Left lung (tissue), 10 donors: ENCODE data around the gene PPFIA3. TPM values are rescaled to one million over a fixed set of nuclear protein-coding genes. Genes with fewer than 3 reads are reported as not detected.
"Not testable (repeated sequence)": the region's sequence is repeated elsewhere in the genome, so short reads cannot be mapped to it uniquely, and the experiment has no call there.

Experiments used
- ATAC-seq: fragments of 200-7000 bp; cut with Tn5 transposase; one replicate; pipeline ENCODE4 v1.9.1; 2020; ENCODE audit warnings: moderate library complexity
- DNase-seq, 4 donors: peaks; one replicate each; pipeline ENCODE4 v3.0.0-alpha.2; 2013 to 2020
- H3K27ac ChIP-seq, 2 donors: fragments of 200-600 bp; sonication (generic) in 1 of 2; one replicate each; pipeline versions ENCODE4 v1.5.0 to v1.8.0; 2020 to 2021
- H3K27me3 ChIP-seq, 2 donors: fragments of 200-600 bp; sonication (generic) in 1 of 2; one replicate each; pipeline versions ENCODE4 v1.5.0 to v1.8.0; 2020 to 2021
- H3K36me3 ChIP-seq, 2 donors: fragments of 200-600 bp; sonication (generic) in 1 of 2; one replicate each; pipeline versions ENCODE4 v1.5.0 to v1.8.0; 2020 to 2021
- H3K4me1 ChIP-seq, 2 donors: fragments of 200-600 bp; one replicate each; pipeline ENCODE4 v1.8.0; 2021
- H3K4me3 ChIP-seq, 2 donors: fragments of 200-600 bp; sonication (generic) in 1 of 2; one replicate each; pipeline versions ENCODE4 v1.5.0 to v1.8.0; 2020 to 2021; ENCODE audit warnings: mild to moderate bottlenecking in 1 of 2
- H3K9me3 ChIP-seq, 2 donors: fragments of 200-600 bp; sonication (generic) in 1 of 2; one replicate each; pipeline versions ENCODE4 v1.5.0 to v1.8.0; 2020 to 2021
- intact Hi-C, 2 donors: fragments of 100-400 bp; cut with DNase I; formaldehyde crosslinking; loops; one replicate each; pipeline versions ENCODE4 v1.11.2 to v1.14.2; 2022
- polyA plus RNA-seq, 6 donors: library from polyadenylated mRNA; unstranded; fragments of 120-200 nt; gene quantifications; one replicate each; pipeline ENCODE4 v1.2.1, GENCODE V29; 2013; ENCODE audit not compliant: insufficient read length in 6 of 6
- total RNA-seq, 2 donors: library from RNA; stranded (reverse); fragmentation: NEBNext Ultra II Directional; extraction: Animal tissue kit (Norgen Biotek cat#: 25700); gene quantifications; one replicate each; pipeline ENCODE4 v1.2.1, GENCODE V29; 2021
- TF ChIP-seq, protein P1 (sequence below), 2 donors: fragments of 200-600 bp; sonication (generic) in 1 of 2; IDR thresholded peaks; one replicate each; pipeline versions ENCODE4 v1.5.0 to v1.8.0; 2021; ENCODE audit warnings: antibody characterized with exemption in 2 of 2
- donor health status: DM: no; HTN: yes; CAD: no.
- donor health status: DM: no; HTN: no; CAD: no.

Gene PPFIA3
- total and polyA plus RNA-seq, 8 donors, result 5.9 to 9.9 (median 7.6) TPM

GRCh38 chr19:49125025-49125731 lies 5.8 kb downstream of the PPFIA3 start:
- Histone ChIP-seq H3K4me3 (no peak overlapping the region), H3K27ac (no peak overlapping the region), H3K27me3 (peaks cover 5 to 19% of the 10 kb centered on the region in 2 donors), H3K9me3 (no peaks in the 10 kb centered on the region), H3K4me1 (peaks cover under 1 to 16% of the 10 kb centered on the region in 2 donors), H3K36me3 (no peaks in the 10 kb centered on the region)
- ATAC-seq, result no peak
- no peak for DNase-seq
- intact Hi-C loops, result no loop called here
- TF ChIP-seq, protein P1, sequence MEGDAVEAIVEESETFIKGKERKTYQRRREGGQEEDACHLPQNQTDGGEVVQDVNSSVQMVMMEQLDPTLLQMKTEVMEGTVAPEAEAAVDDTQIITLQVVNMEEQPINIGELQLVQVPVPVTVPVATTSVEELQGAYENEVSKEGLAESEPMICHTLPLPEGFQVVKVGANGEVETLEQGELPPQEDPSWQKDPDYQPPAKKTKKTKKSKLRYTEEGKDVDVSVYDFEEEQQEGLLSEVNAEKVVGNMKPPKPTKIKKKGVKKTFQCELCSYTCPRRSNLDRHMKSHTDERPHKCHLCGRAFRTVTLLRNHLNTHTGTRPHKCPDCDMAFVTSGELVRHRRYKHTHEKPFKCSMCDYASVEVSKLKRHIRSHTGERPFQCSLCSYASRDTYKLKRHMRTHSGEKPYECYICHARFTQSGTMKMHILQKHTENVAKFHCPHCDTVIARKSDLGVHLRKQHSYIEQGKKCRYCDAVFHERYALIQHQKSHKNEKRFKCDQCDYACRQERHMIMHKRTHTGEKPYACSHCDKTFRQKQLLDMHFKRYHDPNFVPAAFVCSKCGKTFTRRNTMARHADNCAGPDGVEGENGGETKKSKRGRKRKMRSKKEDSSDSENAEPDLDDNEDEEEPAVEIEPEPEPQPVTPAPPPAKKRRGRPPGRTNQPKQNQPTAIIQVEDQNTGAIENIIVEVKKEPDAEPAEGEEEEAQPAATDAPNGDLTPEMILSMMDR (IDR thresholded peaks at IDR 0.05), result no peak

GRCh38 chr19:49126575-49126974 lies 7.2 kb downstream of the PPFIA3 start:
- TF ChIP-seq, protein P1 (IDR thresholded peaks at IDR 0.05), result no peak
- no peak for DNase-seq
- ATAC-seq, result no peak

DNA sequence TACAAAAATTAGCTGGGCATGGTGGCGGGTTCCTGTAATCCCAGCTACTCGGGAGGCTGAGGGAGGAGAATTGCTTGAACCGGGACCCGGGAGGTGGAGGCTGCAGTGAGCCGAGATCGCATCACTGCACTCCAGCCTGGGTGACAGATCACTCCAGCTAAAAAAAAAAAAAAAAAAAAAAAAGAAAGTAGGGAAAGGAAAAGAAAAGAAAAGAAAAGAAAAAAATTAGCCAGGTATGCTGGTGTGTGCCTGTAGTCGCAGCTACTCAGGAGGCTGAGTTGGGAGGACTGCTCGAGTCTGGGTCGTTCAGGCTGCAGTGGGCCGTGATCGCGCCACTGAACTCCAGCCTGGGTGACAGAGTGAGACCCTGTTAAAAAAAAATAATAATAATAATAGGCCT lies 7.9 kb downstream of the PPFIA3 start:
- peaks cover 0 to 13% of the 10 kb centered on the region in 2 donors for H3K4me1 ChIP-seq
- H3K36me3 ChIP-seq, H3K27me3 ChIP-seq, intact Hi-C loops, H3K27ac ChIP-seq, ATAC-seq, DNase-seq, H3K9me3 ChIP-seq: not testable (repeated sequence)
- H3K4me3 ChIP-seq, result peak overlapping the region in 1 of 2 donors; percentile 32

More at GRCh38 chr19:49126575-49126974, 7.2 kb downstream of the PPFIA3 start:
- H3K27me3 ChIP-seq, result peaks cover 0 to 5% of the 10 kb centered on the region in 2 donors
- intact Hi-C loops, result no loop called here
- no peaks in the 10 kb centered on the region for H3K9me3 ChIP-seq
- no peaks in the 10 kb centered on the region for H3K36me3 ChIP-seq
- H3K4me1 ChIP-seq, result peaks cover 0 to 13% of the 10 kb centered on the region in 2 donors
- no peak overlapping the region for H3K4me3 ChIP-seq
- H3K27ac ChIP-seq, result no peak overlapping the region

GRCh38 chr19:49127674-49128544 lies 8.6 kb downstream of the PPFIA3 start:
- no peaks in the 10 kb centered on the region for H3K36me3 ChIP-seq
- DNase-seq (peak; percentile 96 to 98 (median 98)), ATAC-seq (peak; percentile 99)
- TF ChIP-seq, protein P1 (IDR thresholded peaks at IDR 0.05), result peak in 1 of 2 donors; percentile 25
- H3K9me3 ChIP-seq, result no peaks in the 10 kb centered on the region
- H3K4me3 ChIP-seq, result peak overlapping the region in 1 of 2 donors; percentile 32
- intact Hi-C loops, result no loop called here
- peaks cover 0 to 4% of the 10 kb centered on the region in 2 donors for H3K27me3 ChIP-seq
- H3K4me1 ChIP-seq, result peaks cover 0 to 15% of the 10 kb centered on the region in 2 donors
- H3K27ac ChIP-seq, result peak overlapping the region; percentile 44 to 45

DNA sequence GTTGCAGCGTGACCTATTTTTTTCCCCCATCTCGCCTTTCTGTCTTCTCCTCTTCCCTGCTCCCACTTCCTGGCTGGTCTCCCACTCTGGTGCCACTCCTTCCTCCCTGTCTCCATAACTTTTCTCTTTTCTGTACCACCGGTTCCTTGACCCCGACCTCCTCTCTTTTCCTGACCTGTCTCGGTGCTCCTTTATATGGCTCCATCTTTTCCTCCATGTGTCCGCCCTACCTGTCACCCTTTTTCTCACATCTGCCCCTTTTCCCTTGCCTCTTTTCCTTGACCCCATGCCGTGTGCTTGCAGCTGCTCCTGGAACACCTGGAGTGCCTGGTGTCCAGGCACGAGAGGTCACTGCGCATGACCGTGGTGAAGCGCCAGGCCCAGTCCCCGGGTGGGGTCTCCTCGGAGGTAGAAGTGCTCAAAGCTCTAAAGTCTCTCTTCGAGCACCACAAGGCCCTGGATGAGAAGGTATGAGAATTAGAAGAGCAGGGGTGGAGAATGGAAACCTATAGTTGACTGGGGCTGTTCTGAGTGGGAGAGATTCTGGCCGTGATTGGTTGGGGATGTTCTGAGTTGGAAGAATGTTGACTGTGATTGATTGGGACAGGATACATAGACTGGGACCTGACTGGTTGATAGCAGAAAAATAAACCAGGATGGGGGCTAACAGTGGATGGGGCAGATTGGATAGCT lies 9.3 kb downstream of the PPFIA3 start:
- ATAC-seq (no peak), DNase-seq (no peak)
- TF ChIP-seq, protein P1 (IDR thresholded peaks at IDR 0.05), result no peak
- H3K4me3 ChIP-seq, result peak overlapping the region in 1 of 2 donors; percentile 32
- H3K4me1 ChIP-seq, result peaks cover 0 to 23% of the 10 kb centered on the region in 2 donors
- peak overlapping the region in 1 of 2 donors; percentile 45 for H3K27ac ChIP-seq
- no peaks in the 10 kb centered on the region for H3K9me3 ChIP-seq
- intact Hi-C loops, result no loop called here
- H3K36me3 ChIP-seq, result no peaks in the 10 kb centered on the region
- H3K27me3 ChIP-seq, result peaks cover 0 to 11% of the 10 kb centered on the region in 2 donors
